Measurements from ENCODE around the gene BLOC1S3.

The BLOC1S3 gene

DNA sequence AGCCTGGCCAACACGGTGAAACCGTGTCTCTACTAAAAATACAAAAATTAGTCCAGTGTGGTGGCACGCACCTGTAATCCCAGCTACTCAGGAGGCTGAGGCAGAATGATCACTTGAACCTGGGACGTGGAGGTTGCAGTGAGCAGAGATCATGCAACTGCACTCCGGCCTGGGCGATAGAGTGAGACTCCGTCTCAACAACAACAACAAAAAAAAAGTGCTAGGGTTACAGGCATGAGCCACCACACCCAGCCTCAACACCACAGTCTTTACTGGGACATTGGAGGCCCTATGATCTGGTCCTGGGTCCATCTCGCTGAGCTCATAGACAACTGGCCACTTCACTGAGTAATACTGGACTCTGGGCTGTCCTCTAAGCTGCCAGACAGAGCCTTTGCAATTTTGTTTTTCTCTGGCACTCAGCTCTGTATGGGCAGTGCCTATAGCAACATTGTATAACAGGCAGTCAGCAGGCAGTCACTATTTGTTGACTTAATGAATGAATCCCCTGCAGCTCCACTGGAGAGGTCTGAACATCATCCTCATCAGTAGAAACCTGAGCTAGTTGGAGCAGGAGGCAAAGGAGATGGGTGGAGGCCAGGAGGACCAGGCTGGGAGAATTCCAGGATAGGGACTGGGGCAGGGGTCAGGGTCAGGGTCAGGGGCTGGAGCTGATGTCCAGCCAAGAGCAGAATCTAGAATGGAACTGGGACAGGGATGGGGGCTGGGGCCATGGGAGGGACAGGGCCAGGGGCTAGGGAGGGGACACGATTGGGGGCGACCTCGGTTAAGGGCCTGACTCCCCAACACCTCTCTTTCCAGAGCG is 8.1 kb downstream of the BLOC1S3 start:
- DNase-seq: no peak
- Histone ChIP-seq H3K27ac (ENCODE audit: low read length) (no peak overlapping the region), H4K20me1 (ENCODE audit: insufficient read depth, low read length) (no peaks in the 10 kb centered on the region; the same call in 1 of the 2 replicates), H3K9me3 (ENCODE audit: insufficient read depth, low read length, severe bottlenecking) (no peaks in the 10 kb centered on the region), H3K79me2 (ENCODE audit: insufficient read depth, low read length) (no peaks in the 10 kb centered on the region), H3K27me3 (ENCODE audit: insufficient read depth, low read length, poor library complexity) (no peaks in the 10 kb centered on the region), H3K4me3 (ENCODE audit: low read depth in 1 of 2, low read length in 2 of 2) (no peak overlapping the region), H3K4me2 (ENCODE audit: insufficient read depth, low read length) (no peak overlapping the region), H3K4me1 (ENCODE audit: insufficient read depth, low read length) (0 out of 2 replicates have a peak, but pooled peaks cover 4% of the 10 kb centered on the region), H2AFZ (ENCODE audit: low read depth, low read length) (no peak overlapping the region), H3K36me3 (ENCODE audit: insufficient read depth, low read length) (no peaks in the 10 kb centered on the region), H3K9ac (ENCODE audit: low read depth, low read length) (no peak overlapping the region)
- TF ChIP-seq, protein P1, sequence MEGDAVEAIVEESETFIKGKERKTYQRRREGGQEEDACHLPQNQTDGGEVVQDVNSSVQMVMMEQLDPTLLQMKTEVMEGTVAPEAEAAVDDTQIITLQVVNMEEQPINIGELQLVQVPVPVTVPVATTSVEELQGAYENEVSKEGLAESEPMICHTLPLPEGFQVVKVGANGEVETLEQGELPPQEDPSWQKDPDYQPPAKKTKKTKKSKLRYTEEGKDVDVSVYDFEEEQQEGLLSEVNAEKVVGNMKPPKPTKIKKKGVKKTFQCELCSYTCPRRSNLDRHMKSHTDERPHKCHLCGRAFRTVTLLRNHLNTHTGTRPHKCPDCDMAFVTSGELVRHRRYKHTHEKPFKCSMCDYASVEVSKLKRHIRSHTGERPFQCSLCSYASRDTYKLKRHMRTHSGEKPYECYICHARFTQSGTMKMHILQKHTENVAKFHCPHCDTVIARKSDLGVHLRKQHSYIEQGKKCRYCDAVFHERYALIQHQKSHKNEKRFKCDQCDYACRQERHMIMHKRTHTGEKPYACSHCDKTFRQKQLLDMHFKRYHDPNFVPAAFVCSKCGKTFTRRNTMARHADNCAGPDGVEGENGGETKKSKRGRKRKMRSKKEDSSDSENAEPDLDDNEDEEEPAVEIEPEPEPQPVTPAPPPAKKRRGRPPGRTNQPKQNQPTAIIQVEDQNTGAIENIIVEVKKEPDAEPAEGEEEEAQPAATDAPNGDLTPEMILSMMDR (IDR thresholded peaks at IDR 0.05; ENCODE audit: borderline replicate concordance, extremely low read depth, low read length, poor library complexity, severe bottlenecking): no peak
- no peak for TF ChIP-seq EZH2 (IDR thresholded peaks at IDR 0.05; ENCODE audit: borderline replicate concordance, low read depth, low read length, severe bottlenecking)
- no peak for ATAC-seq (ENCODE audit: insufficient read depth, low read depth)

DNA sequence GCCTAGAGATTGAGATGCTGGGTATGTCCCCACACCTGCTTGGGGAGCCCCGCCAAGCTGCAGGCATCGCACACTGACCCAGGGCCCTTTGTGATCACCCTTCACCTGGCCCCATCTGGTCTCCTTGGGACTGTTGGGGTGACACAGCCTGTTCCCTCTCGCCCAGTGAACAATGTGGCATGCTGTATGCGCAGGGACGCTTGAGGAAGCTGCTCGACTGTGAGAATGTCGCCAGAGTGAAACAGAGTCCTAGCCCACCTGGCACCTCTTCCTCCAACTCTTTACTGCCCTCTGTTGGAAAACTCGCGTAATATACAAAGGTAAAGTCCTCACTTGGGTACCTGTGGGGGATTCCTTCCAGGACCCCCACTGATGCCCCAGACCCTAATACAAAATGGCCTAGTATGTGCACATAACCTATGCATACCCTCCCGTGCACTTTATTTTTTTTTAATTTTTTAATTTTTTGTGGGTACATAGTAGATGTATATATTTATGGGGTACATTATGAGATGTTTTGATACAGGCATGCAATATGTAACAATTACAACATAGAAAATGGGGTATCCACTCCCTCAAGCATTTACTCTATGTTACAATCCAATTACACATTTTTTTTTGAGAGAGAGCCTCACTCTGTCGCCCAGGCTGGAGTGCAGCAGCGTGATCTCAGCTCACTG is 9.0 kb downstream of the BLOC1S3 start:
- Histone ChIP-seq H3K36me3 (ENCODE audit: insufficient read depth, low read length) (no peaks in the 10 kb centered on the region), H3K4me2 (ENCODE audit: insufficient read depth, low read length) (no peak overlapping the region), H3K4me1 (ENCODE audit: insufficient read depth, low read length) (0 out of 2 replicates have a peak, but pooled peaks cover 4% of the 10 kb centered on the region), H3K9ac (ENCODE audit: low read depth, low read length) (no peak overlapping the region), H3K79me2 (ENCODE audit: insufficient read depth, low read length) (no peaks in the 10 kb centered on the region), H4K20me1 (ENCODE audit: insufficient read depth, low read length) (no peaks in the 10 kb centered on the region), H3K27me3 (ENCODE audit: insufficient read depth, low read length, poor library complexity) (no peaks in the 10 kb centered on the region), H3K27ac (ENCODE audit: low read length) (no peak overlapping the region), H3K9me3 (ENCODE audit: insufficient read depth, low read length, severe bottlenecking) (no peaks in the 10 kb centered on the region), H2AFZ (ENCODE audit: low read depth, low read length) (peak overlapping the region; percentile 51), H3K4me3 (ENCODE audit: low read depth in 1 of 2, low read length in 2 of 2) (no peak overlapping the region)
- no peak for TF ChIP-seq EZH2 (IDR thresholded peaks at IDR 0.05; ENCODE audit: borderline replicate concordance, low read depth, low read length, severe bottlenecking)
- TF ChIP-seq, protein P1 (IDR thresholded peaks at IDR 0.05; ENCODE audit: borderline replicate concordance, extremely low read depth, low read length, poor library complexity, severe bottlenecking): peak; percentile 72
- peak; percentile 31 for DNase-seq
- peak; percentile 76 for ATAC-seq (ENCODE audit: insufficient read depth, low read depth)

DNA sequence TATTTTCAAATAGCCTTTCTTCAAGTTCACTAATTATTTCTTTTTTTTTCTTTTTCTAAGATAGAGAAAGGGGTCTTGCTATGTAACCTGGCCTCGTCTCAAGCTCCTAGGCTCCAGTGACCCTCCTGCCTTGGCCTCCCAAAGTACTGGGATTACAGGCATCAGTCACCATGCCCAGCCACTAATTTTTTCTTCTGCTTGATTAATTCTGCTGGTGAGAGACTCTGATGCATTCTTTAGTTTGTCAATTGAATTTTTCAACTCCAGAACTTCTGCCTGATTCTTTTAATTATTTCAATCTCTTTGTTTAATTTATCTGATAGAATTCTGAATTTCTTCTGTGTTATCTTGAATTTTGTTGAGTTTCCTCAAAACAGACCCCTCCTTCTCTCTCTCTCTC is 11.4 kb downstream of the BLOC1S3 start:
- Histone ChIP-seq H3K27ac (ENCODE audit: low read length) (no peak overlapping the region), H4K20me1 (ENCODE audit: insufficient read depth, low read length) (no peaks in the 10 kb centered on the region), H3K36me3 (ENCODE audit: insufficient read depth, low read length) (no peaks in the 10 kb centered on the region), H3K27me3 (ENCODE audit: insufficient read depth, low read length, poor library complexity) (no peaks in the 10 kb centered on the region), H3K4me2 (ENCODE audit: insufficient read depth, low read length) (no peak overlapping the region), H3K9ac (ENCODE audit: low read depth, low read length) (no peak overlapping the region), H2AFZ (ENCODE audit: low read depth, low read length) (no peak overlapping the region), H3K79me2 (ENCODE audit: insufficient read depth, low read length) (no peaks in the 10 kb centered on the region), H3K9me3 (ENCODE audit: insufficient read depth, low read length, severe bottlenecking) (no peaks in the 10 kb centered on the region), H3K4me1 (ENCODE audit: insufficient read depth, low read length) (0 out of 2 replicates have a peak, but pooled peaks cover 4% of the 10 kb centered on the region), H3K4me3 (ENCODE audit: low read depth in 1 of 2, low read length in 2 of 2) (no peak overlapping the region)
- no peak for ATAC-seq (ENCODE audit: insufficient read depth, low read depth)
- DNase-seq: no peak
- no peak for TF ChIP-seq EZH2 (IDR thresholded peaks at IDR 0.05; ENCODE audit: borderline replicate concordance, low read depth, low read length, severe bottlenecking)
- TF ChIP-seq, protein P1 (IDR thresholded peaks at IDR 0.05; ENCODE audit: borderline replicate concordance, extremely low read depth, low read length, poor library complexity, severe bottlenecking): no peak

Measured in DND-41 (cell line).